IMR-90 (cell line): ENCODE measurements around the gene KRTDAP. TPM values are rescaled to one million over a fixed set of nuclear protein-coding genes. Genes with fewer than 3 reads are reported as not detected.

Experiments
- ATAC-seq: fragments of 200-7000 bp; cut with Tn5 transposase; 2 replicates; pipeline ENCODE4 v1.9.1; 2020; ENCODE audit warnings: low read depth, mild to moderate bottlenecking, moderate library complexity
- BruUV-seq: library from RNA; stranded (reverse); fragments of 400-500 nt; replicated peaks from 2 replicates; lab custom pipeline; 2021; lab: Mats Ljungman, UMichigan
- CTCF ChIA-PET: fragments of 300-600 bp; formaldehyde crosslinking; extraction: SDS; loops from one replicate; lab custom pipeline; 2021; ENCODE audit warnings: antibody characterized with exemption; lab: Yijun Ruan, JAX
- POLR2A ChIA-PET: fragments of 300-600 bp; sonication (Branson Sonifier 250); formaldehyde crosslinking; loops from one replicate; lab custom pipeline; 2022; ENCODE audit warnings: antibody characterized with exemption; ENCODE audit not compliant: unreplicated experiment; lab: Charles Lee
- DNase-seq: peaks from one replicate; pipeline ENCODE4 v3.0.0; 2013
- H2AFZ ChIP-seq: replicated peaks from 2 replicates; pipeline ENCODE3; 2013; ENCODE audit warnings: low read length, mild to moderate bottlenecking; ENCODE audit not compliant: poor library complexity
- H2AK5ac ChIP-seq: 2 replicates; pipeline ENCODE4 v1.6.1; 2013; ENCODE audit warnings: low read depth, low read length, inconsistent platforms
- H2AK9ac ChIP-seq: replicated peaks from 2 replicates; pipeline ENCODE3; 2013; ENCODE audit warnings: mild to moderate bottlenecking, low read depth, low read length, moderate library complexity; ENCODE audit not compliant: poor library complexity
- H2BK120ac ChIP-seq: 2 replicates; pipeline ENCODE4 v1.6.1; 2013; ENCODE audit warnings: low read depth, low read length, inconsistent platforms
- H2BK15ac ChIP-seq: 3 replicates; pipeline ENCODE4 v1.6.1; 2013; ENCODE audit warnings: low read depth, low read length, inconsistent platforms
- H2BK20ac ChIP-seq: 2 replicates; pipeline ENCODE4 v1.6.1; 2013; ENCODE audit warnings: low read depth, mild to moderate bottlenecking, inconsistent platforms, low read length, moderate library complexity
- H2BK5ac ChIP-seq: 2 replicates; pipeline ENCODE4 v1.6.1; 2013; ENCODE audit warnings: mild to moderate bottlenecking, low read depth, low read length, inconsistent platforms; ENCODE audit not compliant: poor library complexity, severe bottlenecking
- H3K14ac ChIP-seq: replicated peaks from 2 replicates; pipeline ENCODE4 v1.6.1; 2013; ENCODE audit warnings: low read depth, low read length, inconsistent platforms
- H3K18ac ChIP-seq: 2 replicates; pipeline ENCODE4 v1.6.1; 2013; ENCODE audit warnings: low read depth, low read length, control low read depth
- H3K23ac ChIP-seq: 2 replicates; pipeline ENCODE4 v1.6.1; 2013; ENCODE audit warnings: low read depth, low read length, inconsistent platforms
- H3K27ac ChIP-seq: 2 replicates; pipeline ENCODE4 v1.5.1; 2013; ENCODE audit warnings: mild to moderate bottlenecking, control low read depth, low read length; ENCODE audit not compliant: insufficient read depth
- H3K27me3 ChIP-seq: 2 replicates; pipeline ENCODE4 v1.6.1; 2013; ENCODE audit warnings: low read length; ENCODE audit not compliant: control insufficient read depth, insufficient read depth
- H3K36me3 ChIP-seq: 2 replicates; pipeline ENCODE4 v1.6.1; 2013; ENCODE audit warnings: low read length, mixed read lengths; ENCODE audit not compliant: control insufficient read depth, insufficient read depth
- H3K4ac ChIP-seq: 2 replicates; pipeline ENCODE4 v1.6.1; 2013; ENCODE audit warnings: low read depth, low read length, inconsistent platforms
- H3K4me1 ChIP-seq: 2 replicates; pipeline ENCODE4 v1.6.1; 2013; ENCODE audit warnings: low read length, mixed read lengths; ENCODE audit not compliant: control insufficient read depth, insufficient read depth
- H3K4me2 ChIP-seq: 2 replicates; pipeline ENCODE4 v1.6.1; 2013; ENCODE audit warnings: low read depth, mild to moderate bottlenecking, control low read depth, low read length, moderate library complexity
- H3K4me3 ChIP-seq: 2 replicates; pipeline ENCODE4 v1.5.1; 2013; ENCODE audit warnings: low read depth, mild to moderate bottlenecking, control low read depth, low read length, moderate library complexity; ENCODE audit not compliant: insufficient read depth
- H3K56ac ChIP-seq: 2 replicates; pipeline ENCODE4 v1.6.1; 2013; ENCODE audit warnings: low read length, inconsistent platforms; ENCODE audit not compliant: insufficient read depth; ENCODE audit errors: extremely low read depth
- H3K79me1 ChIP-seq, 2 experiments: 2 replicates each; pipeline ENCODE4 v1.6.1; 2013; ENCODE audit warnings: low read length in 2 of 2, inconsistent platforms in 1 of 2, low read depth in 1 of 2
- H3K9ac ChIP-seq: 2 replicates; pipeline ENCODE4 v1.6.1; 2013; ENCODE audit warnings: low read depth, low read length, control low read depth
- H3K9me1 ChIP-seq: 2 replicates; pipeline ENCODE4 v1.6.1; 2013; ENCODE audit warnings: low read length, inconsistent platforms; ENCODE audit not compliant: insufficient read depth
- H3K9me3 ChIP-seq: 2 replicates; pipeline ENCODE4 v1.6.1; 2013; ENCODE audit warnings: low read length; ENCODE audit not compliant: control insufficient read depth, insufficient read depth
- H4K20me1 ChIP-seq: 2 replicates; pipeline ENCODE4 v1.6.1; 2013; ENCODE audit warnings: low read length, inconsistent platforms; ENCODE audit not compliant: insufficient read depth
- H4K5ac ChIP-seq: 2 replicates; pipeline ENCODE4 v1.6.1; 2013; ENCODE audit warnings: mild to moderate bottlenecking, low read depth, low read length, control low read depth
- H4K8ac ChIP-seq, 2 experiments: 2 replicates each; pipeline ENCODE4 v1.6.1; 2013; ENCODE audit warnings: low read depth in 2 of 2, low read length in 2 of 2, control low read depth in 1 of 2, inconsistent platforms in 1 of 2
- H4K91ac ChIP-seq: 2 replicates; pipeline ENCODE4 v1.6.1; 2013; ENCODE audit warnings: low read depth, low read length, inconsistent platforms; ENCODE audit not compliant: insufficient read depth
- RAD21 ChIP-seq: IDR thresholded peaks from 2 replicates; pipeline ENCODE4 v1.6.1; 2012; ENCODE audit warnings: low read length, improper control_type of control experiment
- WGBS, 2 experiments: methylation state at CpG; one replicate each; pipeline versions ENCODE4 v1.1.5 to v1.1.7; 2013; ENCODE audit warnings: missing lambda C conversion rate in 2 of 2; ENCODE audit not compliant: insufficient read length in 1 of 2; ENCODE audit errors: extremely low coverage in 2 of 2; 5-methylcytosine and 5-hydroxymethylcytosine counted together
- dilution Hi-C: fragments of 300-500 bp; cut with HindIII; formaldehyde crosslinking; loops from one replicate; pipeline ENCODE4 v1.14.3; 2018; ENCODE audit warnings: low sequenced_read_pairs; ENCODE audit not compliant: unreplicated experiment
- in situ Hi-C: fragments of 300-500 bp; cut with MboI; formaldehyde crosslinking; loops from 3 replicates; pipeline ENCODE4 v1.14.3; 2019; ENCODE audit warnings: low sequenced_read_pairs, inconsistent platforms, mixed read lengths
- intact Hi-C: fragments of 100-400 bp; cut with micrococcal nuclease; formaldehyde crosslinking; loops from 2 replicates; pipeline ENCODE4 v1.10.0; 2022
- polyA plus RNA-seq, 3 experiments: library from polyadenylated mRNA; depleted of rRNA; stranded (reverse); fragments of >200 nt; gene quantifications; 2 replicates each; pipeline ENCODE4 v1.2.3, GENCODE V29; 2012; ENCODE audit warnings: low replicate concordance in 1 of 3
- total RNA-seq: library from RNA; depleted of rRNA; stranded (reverse); fragments of >200 nt; gene quantifications from 2 replicates; pipeline ENCODE4 v1.2.3, GENCODE V29; 2012

The KRTDAP gene
- total and polyA plus RNA-seq, 2 of the 4 experiments (the other 2 are of a cell fraction) = not detected

GRCh38 chr19:35498220-35498619 lies 8.0 kb upstream of the KRTDAP start:
- no peak overlapping the region for H3K18ac ChIP-seq
- H3K23ac ChIP-seq = no peak overlapping the region
- no peak overlapping the region for H4K8ac ChIP-seq
- WGBS, 2 experiments = no CpG with 5 or more reads among the region's 3 CpGs
- CTCF ChIA-PET = no interaction called here
- no peaks in the 10 kb centered on the region for H3K79me1 ChIP-seq
- H3K14ac ChIP-seq = no peak overlapping the region
- no peak overlapping the region for H4K5ac ChIP-seq
- in situ Hi-C loops (no loop called here), intact Hi-C loops (no loop called here), dilution Hi-C loops (no loop called here)
- peaks cover 29% of the 10 kb centered on the region for H3K27me3 ChIP-seq
- DNase-seq (no peak), ATAC-seq (no peak)
- TF ChIP-seq RAD21 = no peak
- H2BK20ac ChIP-seq = no peak overlapping the region
- H2AK9ac ChIP-seq = no peak overlapping the region
- H2BK5ac ChIP-seq = no peak overlapping the region
- no peaks in the 10 kb centered on the region for H3K9me3 ChIP-seq
- H3K4me1 ChIP-seq = no peaks in the 10 kb centered on the region
- H2BK120ac ChIP-seq = no peak overlapping the region
- no peak overlapping the region for H3K4me2 ChIP-seq
- H2BK15ac ChIP-seq = no peak overlapping the region
- H3K9me1 ChIP-seq = no peaks in the 10 kb centered on the region
- no peak overlapping the region for H3K9ac ChIP-seq
- no peaks in the 10 kb centered on the region for H4K20me1 ChIP-seq
- H3K27ac ChIP-seq = no peak overlapping the region
- POLR2A ChIA-PET = no interaction called here
- no peak overlapping the region for H2AK5ac ChIP-seq
- H4K91ac ChIP-seq = no peak overlapping the region
- BruUV-seq = no TSS peak
- no peak overlapping the region for H3K4me3 ChIP-seq
- H2AFZ ChIP-seq = no peak overlapping the region
- no peak overlapping the region for H3K4ac ChIP-seq
- no peak overlapping the region for H3K56ac ChIP-seq
- H3K36me3 ChIP-seq = no peaks in the 10 kb centered on the region
